Measurements from ENCODE around the gene ZBED4.

ZBED4 gene

DNA sequence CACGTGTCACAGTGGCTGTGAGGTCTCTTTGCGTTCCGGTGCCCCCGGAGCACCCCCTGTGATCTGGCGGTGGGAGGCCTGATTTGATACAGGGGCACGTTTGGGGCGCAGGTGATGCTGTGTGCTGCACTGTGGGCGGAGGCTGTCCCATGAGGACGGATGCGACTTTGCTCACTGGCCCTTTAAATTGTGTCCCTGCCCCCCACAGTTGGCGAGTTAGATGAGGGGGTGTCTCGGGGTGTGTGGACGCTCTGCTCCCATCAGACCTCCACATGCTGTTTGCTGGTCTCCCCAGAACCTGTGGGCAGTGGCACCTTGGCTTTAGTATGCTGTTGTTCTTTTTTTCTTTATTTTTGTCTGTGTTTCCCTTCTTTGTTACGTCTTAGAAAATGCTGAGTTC, 5.2 kb downstream of the ZBED4 start:
- TF ChIP-seq, protein P1, sequence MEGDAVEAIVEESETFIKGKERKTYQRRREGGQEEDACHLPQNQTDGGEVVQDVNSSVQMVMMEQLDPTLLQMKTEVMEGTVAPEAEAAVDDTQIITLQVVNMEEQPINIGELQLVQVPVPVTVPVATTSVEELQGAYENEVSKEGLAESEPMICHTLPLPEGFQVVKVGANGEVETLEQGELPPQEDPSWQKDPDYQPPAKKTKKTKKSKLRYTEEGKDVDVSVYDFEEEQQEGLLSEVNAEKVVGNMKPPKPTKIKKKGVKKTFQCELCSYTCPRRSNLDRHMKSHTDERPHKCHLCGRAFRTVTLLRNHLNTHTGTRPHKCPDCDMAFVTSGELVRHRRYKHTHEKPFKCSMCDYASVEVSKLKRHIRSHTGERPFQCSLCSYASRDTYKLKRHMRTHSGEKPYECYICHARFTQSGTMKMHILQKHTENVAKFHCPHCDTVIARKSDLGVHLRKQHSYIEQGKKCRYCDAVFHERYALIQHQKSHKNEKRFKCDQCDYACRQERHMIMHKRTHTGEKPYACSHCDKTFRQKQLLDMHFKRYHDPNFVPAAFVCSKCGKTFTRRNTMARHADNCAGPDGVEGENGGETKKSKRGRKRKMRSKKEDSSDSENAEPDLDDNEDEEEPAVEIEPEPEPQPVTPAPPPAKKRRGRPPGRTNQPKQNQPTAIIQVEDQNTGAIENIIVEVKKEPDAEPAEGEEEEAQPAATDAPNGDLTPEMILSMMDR (IDR thresholded peaks at IDR 0.05; ENCODE audit: low read depth, low read length, missing control alignments) = no peak
- DNase-seq (ENCODE audit: low read depth) = no peak
- H3K4me3 ChIP-seq (ENCODE audit: low read depth, low read length) = no peak overlapping the region

DNA sequence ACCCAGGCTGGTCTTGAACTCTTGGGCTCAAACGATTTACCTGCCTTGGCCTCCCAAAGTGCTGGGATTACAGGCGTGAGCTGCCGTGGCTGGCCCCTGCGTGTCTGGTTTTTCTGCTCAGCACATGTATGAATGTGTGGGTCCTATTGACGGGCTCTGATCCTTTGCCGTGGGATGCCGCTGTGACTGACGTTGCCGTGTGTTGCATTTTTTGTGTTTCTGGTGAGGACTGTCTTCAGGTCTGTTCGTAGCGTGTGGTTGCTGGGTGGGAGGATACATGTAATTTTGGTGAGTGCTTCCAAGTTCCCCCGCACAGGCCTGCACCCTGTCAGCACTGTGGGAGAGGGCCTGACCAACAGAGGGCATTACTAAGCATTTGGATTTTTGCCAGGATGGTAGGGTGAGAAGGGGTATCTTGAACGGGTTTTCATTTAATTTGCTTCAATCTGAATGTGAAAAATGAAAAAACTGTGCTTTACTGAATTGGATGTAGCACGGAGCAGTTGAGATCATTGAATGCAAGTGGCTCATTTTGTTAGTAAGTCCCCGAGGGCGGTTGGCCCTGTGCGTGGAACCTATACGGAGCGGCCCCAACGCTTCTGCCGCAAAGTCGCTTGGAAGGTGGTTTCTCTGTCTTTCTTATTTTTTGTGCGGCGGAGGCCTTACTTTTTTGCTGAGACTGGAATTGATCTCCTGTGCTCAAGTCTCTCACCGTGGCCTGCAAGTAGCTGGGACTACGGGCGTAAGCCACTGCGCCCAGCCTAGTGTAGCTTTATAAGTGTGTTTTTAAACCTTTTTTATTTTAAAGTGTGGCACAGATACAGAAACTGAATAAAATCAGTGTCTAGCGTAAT, 8.2 kb downstream of the ZBED4 start:
- DNase-seq (ENCODE audit: low read depth) = no peak
- H3K4me3 ChIP-seq (ENCODE audit: low read depth, low read length) = no peak overlapping the region

DNA sequence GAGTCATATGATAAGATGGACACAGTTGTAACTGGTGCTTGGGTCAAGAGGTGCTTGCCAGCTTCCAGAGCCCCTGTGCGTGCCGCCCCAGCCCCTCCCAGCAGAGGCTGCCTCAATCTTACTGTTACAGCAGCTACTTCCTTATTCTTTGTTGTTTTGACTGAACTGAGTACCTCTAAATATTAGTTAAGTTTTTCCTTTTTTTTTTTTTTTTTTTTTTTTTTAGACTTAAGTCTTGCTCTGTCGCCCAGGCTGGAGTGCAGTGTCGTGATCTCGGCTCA, 8.8 kb downstream of the ZBED4 start:
- TF ChIP-seq, protein P1 (IDR thresholded peaks at IDR 0.05; ENCODE audit: low read depth, low read length, missing control alignments) = no peak
- no peak for DNase-seq (ENCODE audit: low read depth)
- no peak overlapping the region for H3K4me3 ChIP-seq (ENCODE audit: low read depth, low read length)

More for the DNA sequence above, 8.2 kb downstream of the ZBED4 start:
- TF ChIP-seq, protein P1 (IDR thresholded peaks at IDR 0.05; ENCODE audit: low read depth, low read length, missing control alignments) = no peak

DNA sequence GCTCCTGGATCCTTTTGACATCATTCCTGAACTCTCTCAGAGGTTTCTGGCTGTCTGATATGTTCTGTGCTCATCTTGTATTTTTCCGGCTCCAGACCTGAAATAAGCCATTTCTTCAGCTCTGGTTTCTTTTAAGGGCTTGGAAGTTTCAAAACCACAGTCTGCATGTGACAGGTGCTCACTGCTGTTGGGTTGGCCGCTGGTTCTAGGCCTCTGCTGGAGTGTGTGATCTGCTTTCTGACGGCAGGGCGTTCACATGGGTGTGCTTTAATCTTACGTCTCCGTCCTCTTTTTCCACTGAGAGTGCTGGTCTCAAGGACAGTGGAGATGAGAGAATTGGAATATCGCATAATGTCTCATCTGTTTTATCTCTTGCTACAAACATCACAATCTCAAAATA, 10.3 kb downstream of the ZBED4 start:
- TF ChIP-seq, protein P1 (IDR thresholded peaks at IDR 0.05; ENCODE audit: low read depth, low read length, missing control alignments) = no peak
- no peak for DNase-seq (ENCODE audit: low read depth)
- H3K4me3 ChIP-seq (ENCODE audit: low read depth, low read length) = no peak overlapping the region

DNA sequence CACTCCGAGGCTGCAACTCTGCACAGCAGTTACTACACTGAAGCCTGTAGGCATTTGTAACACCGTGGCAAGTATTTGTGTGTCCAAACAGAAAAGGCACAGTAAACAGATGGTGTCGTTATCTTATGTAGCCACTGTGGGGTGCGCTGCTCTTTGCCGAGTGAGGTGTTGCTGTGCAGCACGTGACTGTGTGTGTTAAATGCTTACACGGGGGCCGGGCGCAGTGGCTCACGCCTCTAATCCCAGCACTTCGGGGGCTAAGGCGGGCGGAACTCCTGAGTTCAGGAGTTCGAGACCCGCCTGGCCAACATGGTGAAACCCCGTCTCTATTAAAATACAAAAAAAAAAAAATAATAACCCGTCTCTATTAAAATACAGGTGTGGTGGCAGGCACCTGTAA, 11.5 kb downstream of the ZBED4 start:
- no peak overlapping the region for H3K4me3 ChIP-seq (ENCODE audit: low read depth, low read length)
- DNase-seq (ENCODE audit: low read depth) = no peak
- TF ChIP-seq, protein P1 (IDR thresholded peaks at IDR 0.05; ENCODE audit: low read depth, low read length, missing control alignments) = no peak

DNA sequence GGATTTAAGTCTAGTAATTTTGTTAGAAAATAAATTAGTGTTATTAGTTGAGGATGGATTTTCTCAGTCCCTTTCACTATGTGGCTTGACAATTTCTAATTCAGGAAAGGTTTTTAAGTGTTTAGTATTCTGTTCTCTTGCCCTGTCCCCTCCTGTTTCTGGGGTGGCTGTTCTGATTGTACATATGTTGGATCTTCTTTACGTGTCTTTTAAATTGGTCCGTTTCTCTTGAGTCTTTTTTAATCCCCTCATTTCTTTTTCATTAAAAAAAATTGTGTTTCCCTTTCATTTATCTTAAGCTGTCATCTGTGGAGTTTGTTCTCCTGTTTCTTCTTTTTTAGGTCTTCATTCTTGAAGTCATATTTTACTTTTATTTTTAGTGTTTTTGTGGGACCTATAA, 12.5 kb downstream of the ZBED4 start:
- no peak overlapping the region for H3K4me3 ChIP-seq (ENCODE audit: low read depth, low read length)
- DNase-seq (ENCODE audit: low read depth) = no peak
- TF ChIP-seq, protein P1 (IDR thresholded peaks at IDR 0.05; ENCODE audit: low read depth, low read length, missing control alignments) = no peak

DNA sequence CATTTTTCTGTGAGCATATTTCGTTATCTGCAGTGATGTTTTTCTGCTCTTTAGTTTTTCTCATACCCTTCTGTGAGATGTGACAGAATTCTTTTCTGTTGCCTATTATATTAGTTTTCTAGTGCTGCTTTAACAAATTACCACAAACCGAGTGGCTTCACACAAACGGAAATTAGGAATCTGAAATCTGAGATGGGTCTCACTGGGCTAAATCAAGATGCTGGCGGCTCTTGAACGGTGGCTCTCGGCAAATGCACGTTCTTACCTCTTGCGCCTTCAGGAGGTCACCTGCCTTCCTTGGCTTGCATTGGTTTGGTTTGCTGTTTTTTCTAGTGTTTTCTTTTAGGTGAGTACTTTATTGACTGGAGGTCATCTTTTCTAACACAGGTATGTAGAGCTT, 13.0 kb downstream of the ZBED4 start:
- H3K4me3 ChIP-seq (ENCODE audit: low read depth, low read length) = no peak overlapping the region
- TF ChIP-seq, protein P1 (IDR thresholded peaks at IDR 0.05; ENCODE audit: low read depth, low read length, missing control alignments) = no peak
- no peak for DNase-seq (ENCODE audit: low read depth)
